Endothelial cell of umbilical vein (primary cell): ENCODE results near the gene RAB21. TPM values are rescaled to one million over a fixed set of nuclear protein-coding genes. Genes with fewer than 3 reads are reported as not detected.

Experiments used
- BruUV-seq: library from RNA; stranded (reverse); fragments of 400-500 nt; replicated peaks from 2 replicates; lab custom pipeline; 2021; lab: Mats Ljungman, UMichigan
- CTCF ChIA-PET: fragments of 300-600, 350-600 bp; sonication (Branson Sonifier 250); formaldehyde crosslinking; loops from one replicate; lab custom pipeline; 2021; ENCODE audit warnings: antibody characterized with exemption, inconsistent platforms; lab: Charles Lee
- POLR2A ChIA-PET: fragments of 300-600, 350-600 bp; sonication (Branson Sonifier 250); formaldehyde crosslinking; loops from one replicate; lab custom pipeline; 2021; ENCODE audit warnings: antibody characterized with exemption, inconsistent platforms; lab: Charles Lee
- DNase-seq: peaks from one replicate; pipeline ENCODE4 v3.0.0-alpha.2; 2011; ENCODE audit warnings: low read depth, low spot score
- FAIRE-seq: peaks from 2 replicates; lab custom pipeline; 2011; peaks lifted over from hg19 to GRCh38; lab: Jason Lieb, UNC
- H2AFZ ChIP-seq: 2 replicates; pipeline ENCODE4 v1.6.0; 2012; ENCODE audit warnings: low read depth, low read length, control low read depth, inconsistent platforms
- H3K27ac ChIP-seq: 2 replicates; pipeline ENCODE4 v1.5.1; 2011; ENCODE audit warnings: low read depth, mild to moderate bottlenecking, control low read depth, low read length, moderate library complexity; ENCODE audit not compliant: insufficient read depth
- H3K27me3 ChIP-seq, 2 experiments: 2 replicates each; pipeline versions ENCODE4 v1.6.0 to v1.6.1; 2011; ENCODE audit warnings: low read length in 2 of 2, mixed read lengths in 1 of 2; ENCODE audit not compliant: control insufficient read depth in 2 of 2, insufficient read depth in 2 of 2
- H3K36me3 ChIP-seq, 2 experiments: 2 replicates in 1 of 2; 3 replicates in 1 of 2; pipeline ENCODE4 v1.5.1; 2011; ENCODE audit warnings: low read length in 2 of 2, mild to moderate bottlenecking in 1 of 2, moderate library complexity in 1 of 2; ENCODE audit not compliant: control insufficient read depth in 2 of 2, insufficient read depth in 2 of 2; ENCODE audit errors: extremely low read depth in 1 of 2
- H3K4me1 ChIP-seq: 3 replicates; pipeline ENCODE4 v1.5.1; 2011; ENCODE audit warnings: mild to moderate bottlenecking, low read length; ENCODE audit not compliant: control insufficient read depth, insufficient read depth; ENCODE audit errors: extremely low read depth
- H3K4me2 ChIP-seq: 2 replicates; pipeline ENCODE4 v1.6.1; 2011; ENCODE audit warnings: low read length, control low read depth, mixed read lengths; ENCODE audit not compliant: insufficient read depth
- H3K4me3 ChIP-seq, 3 experiments: fragments of 200-600 bp in 1 of 3; sonication (generic), shearing (Covaris generic) in 1 of 3; replicated peaks in 1 of 3; 2 replicates each; pipeline ENCODE4 v1.5.1; 2011 to 2016; ENCODE audit warnings: control low read depth in 3 of 3, low read length in 3 of 3, mild to moderate bottlenecking in 2 of 3, inconsistent platforms in 1 of 3, low read depth in 1 of 3, moderate library complexity in 1 of 3; ENCODE audit not compliant: insufficient read depth in 1 of 3
- H3K79me2 ChIP-seq: 2 replicates; pipeline ENCODE4 v1.6.0; 2012; ENCODE audit warnings: low read length, inconsistent platforms; ENCODE audit not compliant: control insufficient read depth, insufficient read depth
- H3K9ac ChIP-seq: replicated peaks from 2 replicates; pipeline ENCODE3; 2011; ENCODE audit warnings: low read length, control low read depth; ENCODE audit not compliant: insufficient read depth; ENCODE audit errors: extremely low read depth
- H3K9me1 ChIP-seq: replicated peaks from 3 replicates; pipeline ENCODE4 v1.6.0; 2011; ENCODE audit warnings: mild to moderate bottlenecking, low read length; ENCODE audit not compliant: control insufficient read depth, insufficient read depth; ENCODE audit errors: extremely low read depth
- H3K9me3 ChIP-seq: replicated peaks from 2 replicates; pipeline ENCODE4 v1.5.1; 2012; ENCODE audit warnings: low read length, inconsistent platforms; ENCODE audit not compliant: control insufficient read depth, insufficient read depth
- H4K20me1 ChIP-seq: replicated peaks from 2 replicates; pipeline ENCODE3; 2011; ENCODE audit warnings: mild to moderate bottlenecking, low read length; ENCODE audit not compliant: control insufficient read depth, insufficient read depth; ENCODE audit errors: extremely low read depth
- CTCF ChIP-seq, 2 donors: IDR thresholded peaks; 1 replicate in 1 of 2; 2 replicates in 1 of 2; pipeline ENCODE4 v1.5.1; 2011; ENCODE audit warnings: low read length in 2 of 2, mild to moderate bottlenecking in 2 of 2, moderate library complexity in 2 of 2, control low read depth in 1 of 2, inconsistent platforms in 1 of 2, low read depth in 1 of 2; ENCODE audit not compliant: insufficient read depth in 1 of 2; ENCODE audit errors: extremely low read depth in 1 of 2
- EZH2 ChIP-seq: IDR thresholded peaks from 2 replicates; pipeline ENCODE4 v1.6.1; 2012; ENCODE audit warnings: borderline replicate concordance, low read depth, mild to moderate bottlenecking, moderate library complexity, low read length, inconsistent platforms; ENCODE audit not compliant: severe bottlenecking
- FOS ChIP-seq: IDR thresholded peaks from 2 replicates; pipeline ENCODE4 v1.6.1; 2011; ENCODE audit warnings: mild to moderate bottlenecking, low read length, moderate library complexity, borderline replicate concordance; ENCODE audit not compliant: insufficient read depth
- GATA2 ChIP-seq: IDR thresholded peaks from 2 replicates; pipeline ENCODE4 v1.7.0; 2011; ENCODE audit warnings: low read depth, mild to moderate bottlenecking, moderate library complexity, mixed read lengths, low read length; ENCODE audit not compliant: insufficient read length, insufficient read depth
- JUN ChIP-seq: IDR thresholded peaks from 2 replicates; pipeline ENCODE4 v1.6.1; 2011; ENCODE audit warnings: borderline replicate concordance, low read depth; ENCODE audit not compliant: insufficient read length, insufficient read depth
- MAX ChIP-seq: IDR thresholded peaks from 2 replicates; pipeline ENCODE4 v1.6.1; 2011; ENCODE audit not compliant: insufficient read depth, insufficient read length
- POLR2A ChIP-seq: IDR thresholded peaks from 2 replicates; pipeline ENCODE4 v1.6.1; 2012; ENCODE audit warnings: low read depth, mild to moderate bottlenecking, control low read depth, low read length
- POLR2AphosphoS5 ChIP-seq: IDR thresholded peaks from 2 replicates; pipeline ENCODE4 v1.6.1; 2012; ENCODE audit warnings: low read depth, mild to moderate bottlenecking, control low read depth, low read length, moderate library complexity; ENCODE audit not compliant: insufficient read depth
- dilution Hi-C: fragments of 300-500 bp; cut with MboI; formaldehyde crosslinking; loops from one replicate; pipeline ENCODE4 v1.15.0; 2019; ENCODE audit warnings: low sequenced_read_pairs; ENCODE audit not compliant: extremely low pct_ligation_motif_present
- intact Hi-C: fragments of 100-400 bp; cut with micrococcal nuclease; formaldehyde crosslinking; loops from one replicate; pipeline ENCODE4 v1.10.0; 2022
- polyA plus RNA-seq, 4 experiments: library from polyadenylated mRNA; depleted of rRNA in 3 of 4; stranded (reverse) in 3 of 4; unstranded in 1 of 4; fragments of >200 nt; gene quantifications; 2 replicates each; pipeline versions ENCODE4 v1.2.1 to v1.2.3, GENCODE V29; 2011 to 2012; ENCODE audit warnings: missing spikeins in 1 of 4
- total RNA-seq: library from RNA; stranded (reverse); gene quantifications from 2 replicates; pipeline ENCODE4 v1.2.3, GENCODE V29; 2021

RAB21 gene
- total and polyA plus RNA-seq, 2 donors (not counting 3 experiments of a cell fraction or from before 2014, with no cell fraction given), result 1.8 to 49.6 TPM

DNA sequence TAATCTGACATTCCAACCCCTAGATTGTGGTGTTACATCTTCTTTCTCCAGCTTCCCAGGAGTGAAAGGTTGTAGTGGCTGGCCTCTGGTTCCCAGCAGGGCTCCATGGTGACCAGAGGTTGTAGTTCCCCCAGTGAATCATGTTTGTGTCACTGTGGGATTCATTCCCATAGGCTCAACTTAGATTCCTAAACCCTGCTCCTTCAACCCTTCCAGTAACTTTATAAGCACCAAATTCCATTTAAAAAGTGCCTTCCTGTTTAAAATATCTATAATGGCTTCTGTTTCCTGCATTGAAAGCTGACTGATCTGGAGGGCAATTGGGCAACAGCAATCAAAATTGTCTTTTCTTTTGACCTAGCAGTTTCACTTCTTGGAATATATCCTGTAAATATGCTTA is 44.4 kb downstream of the RAB21 start:
- DNase-seq (peak; percentile 85), FAIRE-seq (peak; percentile 47)
- dilution Hi-C loops (no loop called here), intact Hi-C loops (loop anchor here (1.0 kb wide), 1 partner anchor 40 kb away; the partner anchor contains the start of gene TBC1D15)
- no TSS peak for BruUV-seq
- H3K9me1 ChIP-seq, result peaks cover 5% of the 10 kb centered on the region
- H4K20me1 ChIP-seq, result no peaks in the 10 kb centered on the region
- peaks cover 13% of the 10 kb centered on the region for H3K4me1 ChIP-seq
- no peak overlapping the region for H2AFZ ChIP-seq
- no peaks in the 10 kb centered on the region for H3K27me3 ChIP-seq
- CTCF ChIA-PET, result interaction anchor here (1.2 kb wide), 1 partner anchor 19 kb away, joined by 3 read pairs; no protein-coding TSS in a partner anchor
- H3K27ac ChIP-seq, result peak overlapping the region; percentile 35
- H3K4me2 ChIP-seq, result peak overlapping the region; percentile 10
- POLR2A ChIA-PET, result no interaction called here
- no peaks in the 10 kb centered on the region for H3K79me2 ChIP-seq
- no peak overlapping the region for H3K4me3 ChIP-seq
- H3K36me3 ChIP-seq, result no peaks in the 10 kb centered on the region
- no peak overlapping the region for H3K9ac ChIP-seq
- H3K9me3 ChIP-seq, result no peaks in the 10 kb centered on the region
- TF ChIP-seq MAX, result no peak
- TF ChIP-seq EZH2, result no peak
- TF ChIP-seq FOS, result no peak
- no peak for TF ChIP-seq POLR2A
- no peak for TF ChIP-seq CTCF (IDR thresholded peaks at IDR 0.05; ENCODE audit: extremely low read depth in 1 of 2, insufficient read depth in 1 of 2, low read depth in 1 of 2, low read length in 2 of 2)
- no peak for TF ChIP-seq POLR2AphosphoS5
- TF ChIP-seq GATA2, result no peak
- peak; percentile 22 for TF ChIP-seq JUN
